ENCODE measurements around the gene PRORP. TPM values are rescaled to one million over a fixed set of nuclear protein-coding genes. Genes with fewer than 3 reads are reported as not detected.
"Not testable (repeated sequence)": the region's sequence is repeated elsewhere in the genome, so short reads cannot be mapped to it uniquely, and the experiment has no call there.

PRORP gene
- total and polyA plus RNA-seq, 4 donors: 11.0 to 20.4 (median 15.7) TPM

- Histone ChIP-seq H3K36me3 (ENCODE audit: control insufficient read depth in 1 of 2, insufficient read depth in 2 of 2, low read length in 1 of 2) (peaks cover 0 to 3% of the 10 kb centered on the region in 2 donors), H3K4me1 (ENCODE audit: control insufficient read depth in 1 of 2, insufficient read depth in 2 of 2, low read length in 2 of 2) (no peaks in the 10 kb centered on the region), H3K27ac (ENCODE audit: low read depth in 1 of 2, low read length in 2 of 2) (no peak overlapping the region), H3K27me3 (ENCODE audit: control insufficient read depth in 1 of 2, insufficient read depth in 2 of 2, low read length in 1 of 2) (no peaks in the 10 kb centered on the region), H3K4me3 (ENCODE audit: low read length in 2 of 2) (no peak overlapping the region), H3K9me3 (ENCODE audit: control insufficient read depth, low read length) (no peaks in the 10 kb centered on the region)
- DNase-seq: no peak
- intact Hi-C loops (cut with DNase I): loop anchor here in 1 of 2 donors (10.0 kb wide), 1 partner anchor 68 kb away; no protein-coding TSS in a partner anchor
- WGBS, 2 donors: 85 to 91% methylated on average over 2 of the region's 2 CpGs
- ATAC-seq (ENCODE audit: low FRiP score): no peak
Observed at GRCh38 chr14:35147186-35147585, 24.8 kb downstream of the PRORP start.

- H3K9me3 ChIP-seq (ENCODE audit: control insufficient read depth, low read length): no peaks in the 10 kb centered on the region
- no peak for ATAC-seq (ENCODE audit: low FRiP score)
- DNase-seq: no peak
- H3K36me3 ChIP-seq (ENCODE audit: control insufficient read depth in 1 of 2, insufficient read depth in 2 of 2, low read length in 1 of 2): peaks cover 0 to 3% of the 10 kb centered on the region in 2 donors
- H3K4me1 ChIP-seq (ENCODE audit: control insufficient read depth in 1 of 2, insufficient read depth in 2 of 2, low read length in 2 of 2): no peaks in the 10 kb centered on the region
- no peaks in the 10 kb centered on the region for H3K27me3 ChIP-seq (ENCODE audit: control insufficient read depth in 1 of 2, insufficient read depth in 2 of 2, low read length in 1 of 2)
- intact Hi-C loops (cut with DNase I): loop anchor here in 1 of 2 donors (10.0 kb wide), 1 partner anchor 67 kb away; no protein-coding TSS in a partner anchor
- 69 to 72% methylated on average over 3 of the region's 3 CpGs for WGBS, 2 donors
- no peak overlapping the region for H3K27ac ChIP-seq (ENCODE audit: low read depth in 1 of 2, low read length in 2 of 2)
- H3K4me3 ChIP-seq (ENCODE audit: low read length in 2 of 2): no peak overlapping the region
Observed at GRCh38 chr14:35147711-35148110, 25.4 kb downstream of the PRORP start.

- intact Hi-C loops (cut with DNase I): loop anchor here in 1 of 2 donors (10.0 kb wide), 1 partner anchor 66 kb away; no protein-coding TSS in a partner anchor
- Histone ChIP-seq H3K9me3 (ENCODE audit: control insufficient read depth, low read length) (no peaks in the 10 kb centered on the region), H3K27me3 (ENCODE audit: control insufficient read depth in 1 of 2, insufficient read depth in 2 of 2, low read length in 1 of 2) (no peaks in the 10 kb centered on the region), H3K4me1 (ENCODE audit: control insufficient read depth in 1 of 2, insufficient read depth in 2 of 2, low read length in 2 of 2) (no peaks in the 10 kb centered on the region), H3K4me3 (ENCODE audit: low read length in 2 of 2) (no peak overlapping the region), H3K36me3 (ENCODE audit: control insufficient read depth in 1 of 2, insufficient read depth in 2 of 2, low read length in 1 of 2) (no peaks in the 10 kb centered on the region), H3K27ac (ENCODE audit: low read depth in 1 of 2, low read length in 2 of 2) (no peak overlapping the region)
- WGBS, 2 donors: 98% methylated on average over 4 of the region's 4 CpGs
- DNase-seq: no peak
- ATAC-seq (ENCODE audit: low FRiP score): no peak
Observed at GRCh38 chr14:35149239-35149638, 26.9 kb downstream of the PRORP start.

GRCh38 chr14:35152531-35152930, 30.2 kb downstream of the PRORP start:
- H3K36me3 ChIP-seq (ENCODE audit: control insufficient read depth in 1 of 2, insufficient read depth in 2 of 2, low read length in 1 of 2); ATAC-seq (ENCODE audit: low FRiP score); H3K4me1 ChIP-seq (ENCODE audit: control insufficient read depth in 1 of 2, insufficient read depth in 2 of 2, low read length in 2 of 2); H3K4me3 ChIP-seq (ENCODE audit: low read length in 2 of 2); DNase-seq; intact Hi-C loops (cut with DNase I); H3K27me3 ChIP-seq (ENCODE audit: control insufficient read depth in 1 of 2, insufficient read depth in 2 of 2, low read length in 1 of 2); H3K27ac ChIP-seq (ENCODE audit: low read depth in 1 of 2, low read length in 2 of 2); H3K9me3 ChIP-seq (ENCODE audit: control insufficient read depth, low read length): not testable (repeated sequence)
- WGBS, 2 donors: 97 to 99% methylated on average over 34 to 35 of the region's 35 CpGs

- intact Hi-C loops (cut with DNase I): no loop called here
- Histone ChIP-seq H3K27ac (ENCODE audit: low read depth in 1 of 2, low read length in 2 of 2) (no peak overlapping the region), H3K9me3 (ENCODE audit: control insufficient read depth, low read length) (no peaks in the 10 kb centered on the region), H3K4me3 (ENCODE audit: low read length in 2 of 2) (no peak overlapping the region), H3K27me3 (ENCODE audit: control insufficient read depth in 1 of 2, insufficient read depth in 2 of 2, low read length in 1 of 2) (no peaks in the 10 kb centered on the region), H3K4me1 (ENCODE audit: control insufficient read depth in 1 of 2, insufficient read depth in 2 of 2, low read length in 2 of 2) (no peaks in the 10 kb centered on the region), H3K36me3 (ENCODE audit: control insufficient read depth in 1 of 2, insufficient read depth in 2 of 2, low read length in 1 of 2) (peaks cover 0 to 1% of the 10 kb centered on the region in 2 donors)
- DNase-seq (no peak), ATAC-seq (ENCODE audit: low FRiP score) (no peak)
- WGBS, 2 donors: 80 to 81% methylated on average over 2 of the region's 2 CpGs
Observed at GRCh38 chr14:35154016-35154415, 31.7 kb downstream of the PRORP start.

- no peaks in the 10 kb centered on the region for H3K9me3 ChIP-seq (ENCODE audit: control insufficient read depth, low read length)
- DNase-seq: no peak
- intact Hi-C loops (cut with DNase I): no loop called here
- no peak overlapping the region for H3K27ac ChIP-seq (ENCODE audit: low read depth in 1 of 2, low read length in 2 of 2)
- no peaks in the 10 kb centered on the region for H3K4me1 ChIP-seq (ENCODE audit: control insufficient read depth in 1 of 2, insufficient read depth in 2 of 2, low read length in 2 of 2)
- 35 to 42% methylated on average over 1 of the region's 1 CpG for WGBS, 2 donors
- H3K36me3 ChIP-seq (ENCODE audit: control insufficient read depth in 1 of 2, insufficient read depth in 2 of 2, low read length in 1 of 2): peaks cover 0 to 2% of the 10 kb centered on the region in 2 donors
- H3K27me3 ChIP-seq (ENCODE audit: control insufficient read depth in 1 of 2, insufficient read depth in 2 of 2, low read length in 1 of 2): no peaks in the 10 kb centered on the region
- no peak overlapping the region for H3K4me3 ChIP-seq (ENCODE audit: low read length in 2 of 2)
- no peak for ATAC-seq (ENCODE audit: low FRiP score)
Observed at GRCh38 chr14:35155962-35156361, 33.6 kb downstream of the PRORP start.

GRCh38 chr14:35158491-35158890, 36.1 kb downstream of the PRORP start:
- Histone ChIP-seq H3K27ac (ENCODE audit: low read depth in 1 of 2, low read length in 2 of 2) (no peak overlapping the region), H3K36me3 (ENCODE audit: control insufficient read depth in 1 of 2, insufficient read depth in 2 of 2, low read length in 1 of 2) (peaks cover 0 to 2% of the 10 kb centered on the region in 2 donors), H3K4me1 (ENCODE audit: control insufficient read depth in 1 of 2, insufficient read depth in 2 of 2, low read length in 2 of 2) (no peaks in the 10 kb centered on the region), H3K4me3 (ENCODE audit: low read length in 2 of 2) (no peak overlapping the region), H3K27me3 (ENCODE audit: control insufficient read depth in 1 of 2, insufficient read depth in 2 of 2, low read length in 1 of 2) (no peaks in the 10 kb centered on the region), H3K9me3 (ENCODE audit: control insufficient read depth, low read length) (no peaks in the 10 kb centered on the region)
- 96 to 97% methylated on average over 2 of the region's 2 CpGs for WGBS, 2 donors
- intact Hi-C loops (cut with DNase I): no loop called here
- no peak for ATAC-seq (ENCODE audit: low FRiP score)
- DNase-seq: no peak

GRCh38 chr14:35158951-35159653, 36.8 kb downstream of the PRORP start:
- H3K9me3 ChIP-seq (ENCODE audit: control insufficient read depth, low read length): no peaks in the 10 kb centered on the region
- peaks cover 0 to 2% of the 10 kb centered on the region in 2 donors for H3K36me3 ChIP-seq (ENCODE audit: control insufficient read depth in 1 of 2, insufficient read depth in 2 of 2, low read length in 1 of 2)
- H3K27ac ChIP-seq (ENCODE audit: low read depth in 1 of 2, low read length in 2 of 2): no peak overlapping the region
- H3K4me3 ChIP-seq (ENCODE audit: low read length in 2 of 2): no peak overlapping the region
- ATAC-seq (ENCODE audit: low FRiP score) (no peak), DNase-seq (no peak)
- no peaks in the 10 kb centered on the region for H3K27me3 ChIP-seq (ENCODE audit: control insufficient read depth in 1 of 2, insufficient read depth in 2 of 2, low read length in 1 of 2)
- intact Hi-C loops (cut with DNase I): no loop called here
- H3K4me1 ChIP-seq (ENCODE audit: control insufficient read depth in 1 of 2, insufficient read depth in 2 of 2, low read length in 2 of 2): no peaks in the 10 kb centered on the region
- WGBS, 2 donors: 81 to 83% methylated on average over 8 of the region's 8 CpGs

GRCh38 chr14:35159742-35160409, 37.5 kb downstream of the PRORP start:
- H3K36me3 ChIP-seq (ENCODE audit: control insufficient read depth in 1 of 2, insufficient read depth in 2 of 2, low read length in 1 of 2): peaks cover 0 to 3% of the 10 kb centered on the region in 2 donors
- ATAC-seq (ENCODE audit: low FRiP score) (no peak), DNase-seq (no peak)
- intact Hi-C loops (cut with DNase I): no loop called here
- no peaks in the 10 kb centered on the region for H3K27me3 ChIP-seq (ENCODE audit: control insufficient read depth in 1 of 2, insufficient read depth in 2 of 2, low read length in 1 of 2)
- H3K9me3 ChIP-seq (ENCODE audit: control insufficient read depth, low read length): no peaks in the 10 kb centered on the region
- H3K4me1 ChIP-seq (ENCODE audit: control insufficient read depth in 1 of 2, insufficient read depth in 2 of 2, low read length in 2 of 2): no peaks in the 10 kb centered on the region
- H3K27ac ChIP-seq (ENCODE audit: low read depth in 1 of 2, low read length in 2 of 2): no peak overlapping the region
- 65 to 70% methylated on average over 6 of the region's 6 CpGs for WGBS, 2 donors
- H3K4me3 ChIP-seq (ENCODE audit: low read length in 2 of 2): no peak overlapping the region
